ENCODE data around the gene TMEM42. TPM values are rescaled to one million over a fixed set of nuclear protein-coding genes. Genes with fewer than 3 reads are reported as not detected.

Gene TMEM42
- total RNA-seq, 2 donors from 2014 or later = 12.1 to 16.9 TPM

GRCh38 chr3:44903314-44903713, 41.6 kb downstream of the TMEM42 start:
- TF ChIP-seq CTCF (conservative IDR thresholded peaks at IDR 0.05) = no peak
- Mint-ChIP-seq H3K4me3 (no peak overlapping the region), H3K9me3 (no peaks in the 10 kb centered on the region), H3K4me1 (no peaks in the 10 kb centered on the region), H3K36me3 (ENCODE audit: low read depth) (no peaks in the 10 kb centered on the region), H3K27me3 (ENCODE audit: insufficient read depth) (peaks cover 5% of the 10 kb centered on the region), H3K27ac (no peak overlapping the region)
- no peaks in the 10 kb centered on the region for H3K27me3 ChIP-seq (ENCODE audit: control insufficient read depth, insufficient read depth, low read length, poor library complexity, severe bottlenecking)
- H3K9me3 ChIP-seq (ENCODE audit: control insufficient read depth, low read length) = no peaks in the 10 kb centered on the region
- no peak for DNase-seq
- H3K27ac ChIP-seq (ENCODE audit: low read depth, low read length) = no peak overlapping the region
- H3K4me3 ChIP-seq (ENCODE audit: low read length) = no peak overlapping the region
- no peak overlapping the region for H3K9ac ChIP-seq (ENCODE audit: extremely low read depth, low read length, poor library complexity, severe bottlenecking)
- WGBS, 2 experiments (ENCODE audit: insufficient coverage in 1 of 2, insufficient read length in 1 of 2) = 90 to 92% methylated on average over 1 to 2 of the region's 2 CpGs
- no peaks in the 10 kb centered on the region for H3K36me3 ChIP-seq (ENCODE audit: control insufficient read depth, insufficient read depth, low read length)
- no peaks in the 10 kb centered on the region for H3K4me1 ChIP-seq (ENCODE audit: control insufficient read depth, insufficient read depth, low read length)

GRCh38 chr3:44903751-44904150, 42.0 kb downstream of the TMEM42 start:
- H3K27ac ChIP-seq (ENCODE audit: low read depth, low read length) = no peak overlapping the region
- no peak overlapping the region for H3K4me3 ChIP-seq (ENCODE audit: low read length)
- Mint-ChIP-seq H3K36me3 (ENCODE audit: low read depth) (no peaks in the 10 kb centered on the region), H3K4me1 (no peaks in the 10 kb centered on the region), H3K27me3 (ENCODE audit: insufficient read depth) (peaks cover 5% of the 10 kb centered on the region), H3K9me3 (no peaks in the 10 kb centered on the region), H3K4me3 (no peak overlapping the region), H3K27ac (no peak overlapping the region)
- DNase-seq = no peak
- TF ChIP-seq CTCF (conservative IDR thresholded peaks at IDR 0.05) = no peak
- no peaks in the 10 kb centered on the region for H3K36me3 ChIP-seq (ENCODE audit: control insufficient read depth, insufficient read depth, low read length)
- H3K4me1 ChIP-seq (ENCODE audit: control insufficient read depth, insufficient read depth, low read length) = no peaks in the 10 kb centered on the region
- no peaks in the 10 kb centered on the region for H3K9me3 ChIP-seq (ENCODE audit: control insufficient read depth, low read length)
- H3K9ac ChIP-seq (ENCODE audit: extremely low read depth, low read length, poor library complexity, severe bottlenecking) = no peak overlapping the region
- 94 to 95% methylated on average over 6 to 15 of the region's 15 CpGs for WGBS, 2 experiments (ENCODE audit: insufficient coverage in 1 of 2, insufficient read length in 1 of 2)
- H3K27me3 ChIP-seq (ENCODE audit: control insufficient read depth, insufficient read depth, low read length, poor library complexity, severe bottlenecking) = no peaks in the 10 kb centered on the region

- Mint-ChIP-seq H3K4me3 (no peak overlapping the region), H3K27ac (no peak overlapping the region), H3K27me3 (ENCODE audit: insufficient read depth) (peaks cover 5% of the 10 kb centered on the region), H3K4me1 (peaks cover 5% of the 10 kb centered on the region), H3K36me3 (ENCODE audit: low read depth) (no peaks in the 10 kb centered on the region), H3K9me3 (no peaks in the 10 kb centered on the region)
- no peak overlapping the region for H3K27ac ChIP-seq (ENCODE audit: low read depth, low read length)
- no peak overlapping the region for H3K9ac ChIP-seq (ENCODE audit: extremely low read depth, low read length, poor library complexity, severe bottlenecking)
- WGBS, 2 experiments (ENCODE audit: insufficient coverage in 1 of 2, insufficient read length in 1 of 2) = 82 to 86% methylated on average over 3 of the region's 3 CpGs
- no peaks in the 10 kb centered on the region for H3K36me3 ChIP-seq (ENCODE audit: control insufficient read depth, insufficient read depth, low read length)
- H3K4me1 ChIP-seq (ENCODE audit: control insufficient read depth, insufficient read depth, low read length) = no peaks in the 10 kb centered on the region
- DNase-seq = peak; percentile 45
- TF ChIP-seq CTCF (conservative IDR thresholded peaks at IDR 0.05) = no peak
- no peaks in the 10 kb centered on the region for H3K27me3 ChIP-seq (ENCODE audit: control insufficient read depth, insufficient read depth, low read length, poor library complexity, severe bottlenecking)
- no peaks in the 10 kb centered on the region for H3K9me3 ChIP-seq (ENCODE audit: control insufficient read depth, low read length)
- no peak overlapping the region for H3K4me3 ChIP-seq (ENCODE audit: low read length)
Measured at GRCh38 chr3:44905446-44906157, 43.9 kb downstream of the TMEM42 start.
